ENCODE data around the gene SASS6.

Gene SASS6

DNA sequence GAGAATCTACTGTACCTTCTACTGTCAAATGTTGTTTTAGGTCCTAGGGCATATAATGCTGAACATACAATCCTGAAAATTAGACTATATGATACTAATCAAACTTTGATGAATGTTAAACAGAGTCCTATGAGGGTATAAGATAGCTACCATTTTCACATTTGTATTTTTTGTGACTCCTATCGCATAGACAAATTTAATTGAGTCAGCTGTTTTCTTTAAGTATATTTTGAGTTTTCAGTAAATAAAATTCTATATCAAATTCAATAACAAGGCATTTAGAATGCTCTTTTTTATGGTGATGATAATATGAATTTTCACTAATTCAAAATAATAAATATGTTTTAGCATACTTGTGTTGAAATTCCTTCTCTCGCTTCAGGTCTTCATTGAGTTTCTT is 35.3 kb upstream of the SASS6 start:
- WGBS (ENCODE audit: extremely low coverage, insufficient coverage, insufficient read length): no CpG with 5 or more reads among the region's 2 CpGs
- Histone ChIP-seq H3K9me3 (ENCODE audit: insufficient read depth, low read depth, low read length) (no peaks in the 10 kb centered on the region), H3K4ac (ENCODE audit: low read depth, low read length) (no peak overlapping the region), H3K4me2 (ENCODE audit: low read length) (no peak overlapping the region), H2AK5ac (ENCODE audit: low read length) (no peak overlapping the region), H3K79me1 (ENCODE audit: low read length) (no peaks in the 10 kb centered on the region), H4K8ac (ENCODE audit: low read depth, low read length) (no peak overlapping the region), H3K18ac (ENCODE audit: low read length) (no peak overlapping the region), H3K9ac (ENCODE audit: low read length) (no peak overlapping the region), H3K27ac (ENCODE audit: low read depth, low read length) (no peak overlapping the region), H3K4me3 (ENCODE audit: low read depth, low read length) (no peak overlapping the region), H2BK12ac (ENCODE audit: low read length) (no peak overlapping the region), H2BK5ac (ENCODE audit: low read depth, low read length, poor library complexity) (no peak overlapping the region), H4K12ac (ENCODE audit: low read depth, low read length) (no peak overlapping the region), H2AFZ (ENCODE audit: insufficient read depth, low read length, poor library complexity) (no peak overlapping the region), H3K36me3 (ENCODE audit: control insufficient read depth in 1 of 2, insufficient read depth in 2 of 2, low read length in 2 of 2) (peaks cover 0 to 2% of the 10 kb centered on the region in 2 experiments), H3K23ac (ENCODE audit: low read length) (no peak overlapping the region), H3K14ac (ENCODE audit: low read length) (no peak overlapping the region), H3K27me3 (ENCODE audit: insufficient read depth, low read length) (no peaks in the 10 kb centered on the region), H3K79me2 (ENCODE audit: control insufficient read depth, insufficient read depth, low read length, poor library complexity) (no peaks in the 10 kb centered on the region), H3K4me1 (ENCODE audit: control insufficient read depth in 1 of 2, insufficient read depth in 2 of 2, low read length in 2 of 2) (no peaks in the 10 kb centered on the region), H4K91ac (ENCODE audit: low read depth, low read length) (no peak overlapping the region), H2BK120ac (ENCODE audit: insufficient read depth, low read length, poor library complexity) (no peak overlapping the region)
- DNase-seq: no peak

DNA sequence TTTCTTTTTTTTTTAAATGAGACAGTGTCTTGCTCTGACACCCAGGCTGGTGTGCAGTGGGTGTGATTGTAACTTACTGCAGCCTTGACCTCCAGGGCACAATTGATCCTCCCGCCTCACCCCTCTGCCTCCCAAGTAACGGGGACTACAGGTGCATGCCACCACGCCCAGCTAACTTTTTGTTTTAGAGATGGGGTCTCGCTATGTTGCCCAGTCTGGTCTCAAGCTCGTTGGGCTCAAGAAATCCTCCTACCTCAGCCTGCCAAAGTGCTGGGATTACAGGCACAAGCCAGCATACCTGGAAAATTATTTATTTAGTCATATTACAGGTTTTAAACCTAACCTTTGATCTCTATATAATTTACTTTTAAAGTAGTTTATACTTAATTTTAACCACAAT is 32.0 kb upstream of the SASS6 start:
- H2AK5ac ChIP-seq (ENCODE audit: low read length): no peak overlapping the region
- no peak overlapping the region for H4K12ac ChIP-seq (ENCODE audit: low read depth, low read length)
- no peak overlapping the region for H3K4me3 ChIP-seq (ENCODE audit: low read depth, low read length)
- H3K79me2 ChIP-seq (ENCODE audit: control insufficient read depth, insufficient read depth, low read length, poor library complexity): no peaks in the 10 kb centered on the region
- H3K18ac ChIP-seq (ENCODE audit: low read length): no peak overlapping the region
- H2BK5ac ChIP-seq (ENCODE audit: low read depth, low read length, poor library complexity): no peak overlapping the region
- no peaks in the 10 kb centered on the region for H3K9me3 ChIP-seq (ENCODE audit: insufficient read depth, low read depth, low read length)
- H3K4me2 ChIP-seq (ENCODE audit: low read length): no peak overlapping the region
- H3K23ac ChIP-seq (ENCODE audit: low read length): no peak overlapping the region
- no peaks in the 10 kb centered on the region for H3K79me1 ChIP-seq (ENCODE audit: low read length)
- no peak for DNase-seq
- no peak overlapping the region for H3K9ac ChIP-seq (ENCODE audit: low read length)
- peaks cover 0 to 2% of the 10 kb centered on the region in 2 experiments for H3K36me3 ChIP-seq (ENCODE audit: control insufficient read depth in 1 of 2, insufficient read depth in 2 of 2, low read length in 2 of 2)
- no peaks in the 10 kb centered on the region for H3K4me1 ChIP-seq (ENCODE audit: control insufficient read depth in 1 of 2, insufficient read depth in 2 of 2, low read length in 2 of 2)
- H3K4ac ChIP-seq (ENCODE audit: low read depth, low read length): no peak overlapping the region
- no peak overlapping the region for H4K8ac ChIP-seq (ENCODE audit: low read depth, low read length)
- H3K27ac ChIP-seq (ENCODE audit: low read depth, low read length): no peak overlapping the region
- H3K27me3 ChIP-seq (ENCODE audit: insufficient read depth, low read length): no peaks in the 10 kb centered on the region
- no peak overlapping the region for H2BK12ac ChIP-seq (ENCODE audit: low read length)
- H3K14ac ChIP-seq (ENCODE audit: low read length): no peak overlapping the region
- no peak overlapping the region for H4K91ac ChIP-seq (ENCODE audit: low read depth, low read length)
- H2AFZ ChIP-seq (ENCODE audit: insufficient read depth, low read length, poor library complexity): no peak overlapping the region
- WGBS (ENCODE audit: extremely low coverage, insufficient coverage, insufficient read length): no CpG with 5 or more reads among the region's 5 CpGs
- H2BK120ac ChIP-seq (ENCODE audit: insufficient read depth, low read length, poor library complexity): no peak overlapping the region

- H3K27me3 ChIP-seq (ENCODE audit: insufficient read depth, low read length): no peaks in the 10 kb centered on the region
- no peak overlapping the region for H3K4me2 ChIP-seq (ENCODE audit: low read length)
- no peak overlapping the region for H3K4me3 ChIP-seq (ENCODE audit: low read depth, low read length)
- H3K4me1 ChIP-seq (ENCODE audit: control insufficient read depth in 1 of 2, insufficient read depth in 2 of 2, low read length in 2 of 2): no peaks in the 10 kb centered on the region
- H3K36me3 ChIP-seq (ENCODE audit: control insufficient read depth in 1 of 2, insufficient read depth in 2 of 2, low read length in 2 of 2): peaks cover 0 to 2% of the 10 kb centered on the region in 2 experiments
- H4K8ac ChIP-seq (ENCODE audit: low read depth, low read length): no peak overlapping the region
- no peak overlapping the region for H3K27ac ChIP-seq (ENCODE audit: low read depth, low read length)
- H3K14ac ChIP-seq (ENCODE audit: low read length): no peak overlapping the region
- no peak overlapping the region for H2BK12ac ChIP-seq (ENCODE audit: low read length)
- no peak overlapping the region for H2BK5ac ChIP-seq (ENCODE audit: low read depth, low read length, poor library complexity)
- DNase-seq: no peak
- H3K79me2 ChIP-seq (ENCODE audit: control insufficient read depth, insufficient read depth, low read length, poor library complexity): no peaks in the 10 kb centered on the region
- no peak overlapping the region for H4K12ac ChIP-seq (ENCODE audit: low read depth, low read length)
- H2AK5ac ChIP-seq (ENCODE audit: low read length): no peak overlapping the region
- H3K79me1 ChIP-seq (ENCODE audit: low read length): no peaks in the 10 kb centered on the region
- no peaks in the 10 kb centered on the region for H3K9me3 ChIP-seq (ENCODE audit: insufficient read depth, low read depth, low read length)
- no peak overlapping the region for H4K91ac ChIP-seq (ENCODE audit: low read depth, low read length)
- no peak overlapping the region for H2AFZ ChIP-seq (ENCODE audit: insufficient read depth, low read length, poor library complexity)
- H3K18ac ChIP-seq (ENCODE audit: low read length): no peak overlapping the region
- WGBS (ENCODE audit: extremely low coverage, insufficient coverage, insufficient read length): no CpG with 5 or more reads among the region's 2 CpGs
- no peak overlapping the region for H3K4ac ChIP-seq (ENCODE audit: low read depth, low read length)
- H3K9ac ChIP-seq (ENCODE audit: low read length): no peak overlapping the region
- no peak overlapping the region for H3K23ac ChIP-seq (ENCODE audit: low read length)
- no peak overlapping the region for H2BK120ac ChIP-seq (ENCODE audit: insufficient read depth, low read length, poor library complexity)
These were observed 31.5 kb upstream of the SASS6 start for GRCh38 chr1:100164216-100164615.

DNA sequence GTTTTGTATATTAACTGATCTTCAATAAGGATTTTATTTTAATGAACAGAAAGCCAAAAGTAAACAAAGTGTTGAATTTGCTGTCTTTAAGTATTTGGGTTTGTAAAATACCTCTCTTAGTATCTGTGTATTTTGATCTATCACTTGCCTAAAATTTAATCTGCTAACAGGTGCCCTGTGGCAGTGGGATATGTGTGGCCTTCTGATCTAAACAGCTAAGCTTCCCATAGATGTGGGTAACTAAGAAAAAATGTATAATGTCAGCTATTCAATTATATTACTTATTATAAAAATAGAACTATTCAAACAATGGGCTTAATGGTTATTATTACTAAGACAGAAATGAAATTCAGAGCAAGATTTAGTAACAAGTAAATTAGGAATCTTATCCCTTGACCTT is 30.2 kb upstream of the SASS6 start:
- no peak overlapping the region for H2BK120ac ChIP-seq (ENCODE audit: insufficient read depth, low read length, poor library complexity)
- H2BK5ac ChIP-seq (ENCODE audit: low read depth, low read length, poor library complexity): no peak overlapping the region
- no peak overlapping the region for H2AFZ ChIP-seq (ENCODE audit: insufficient read depth, low read length, poor library complexity)
- no peak overlapping the region for H3K4me2 ChIP-seq (ENCODE audit: low read length)
- no peaks in the 10 kb centered on the region for H3K9me3 ChIP-seq (ENCODE audit: insufficient read depth, low read depth, low read length)
- no peak overlapping the region for H3K9ac ChIP-seq (ENCODE audit: low read length)
- no peak overlapping the region for H4K8ac ChIP-seq (ENCODE audit: low read depth, low read length)
- no peak overlapping the region for H4K12ac ChIP-seq (ENCODE audit: low read depth, low read length)
- no peak overlapping the region for H3K27ac ChIP-seq (ENCODE audit: low read depth, low read length)
- H3K79me2 ChIP-seq (ENCODE audit: control insufficient read depth, insufficient read depth, low read length, poor library complexity): no peaks in the 10 kb centered on the region
- H2AK5ac ChIP-seq (ENCODE audit: low read length): no peak overlapping the region
- no peak overlapping the region for H3K14ac ChIP-seq (ENCODE audit: low read length)
- H3K18ac ChIP-seq (ENCODE audit: low read length): no peak overlapping the region
- H3K36me3 ChIP-seq (ENCODE audit: control insufficient read depth in 1 of 2, insufficient read depth in 2 of 2, low read length in 2 of 2): peaks cover 0 to 2% of the 10 kb centered on the region in 2 experiments
- no peak overlapping the region for H3K4ac ChIP-seq (ENCODE audit: low read depth, low read length)
- H3K4me1 ChIP-seq (ENCODE audit: control insufficient read depth in 1 of 2, insufficient read depth in 2 of 2, low read length in 2 of 2): no peaks in the 10 kb centered on the region
- DNase-seq: no peak
- H3K4me3 ChIP-seq (ENCODE audit: low read depth, low read length): no peak overlapping the region
- H3K27me3 ChIP-seq (ENCODE audit: insufficient read depth, low read length): no peaks in the 10 kb centered on the region
- H2BK12ac ChIP-seq (ENCODE audit: low read length): no peak overlapping the region
- no peak overlapping the region for H4K91ac ChIP-seq (ENCODE audit: low read depth, low read length)
- no peaks in the 10 kb centered on the region for H3K79me1 ChIP-seq (ENCODE audit: low read length)
- no peak overlapping the region for H3K23ac ChIP-seq (ENCODE audit: low read length)
